PC-9 (cell line): ENCODE results near the gene CAMTA1.

ENCODE experiments used
- EZH2 ChIP-seq: fragments of 200-600 bp; sonication (generic); IDR thresholded peaks from 2 replicates; pipeline ENCODE4 v1.8.0; 2017; ENCODE audit warnings: antibody characterized with exemption, low read depth
- TF ChIP-seq, protein P1 (sequence below): fragments of 200-600 bp; sonication (generic); conservative IDR thresholded peaks from 2 replicates; pipeline ENCODE4 v1.6.1; 2017; ENCODE audit warnings: mixed run types, antibody characterized with exemption, mild to moderate bottlenecking, moderate library complexity

DNA sequence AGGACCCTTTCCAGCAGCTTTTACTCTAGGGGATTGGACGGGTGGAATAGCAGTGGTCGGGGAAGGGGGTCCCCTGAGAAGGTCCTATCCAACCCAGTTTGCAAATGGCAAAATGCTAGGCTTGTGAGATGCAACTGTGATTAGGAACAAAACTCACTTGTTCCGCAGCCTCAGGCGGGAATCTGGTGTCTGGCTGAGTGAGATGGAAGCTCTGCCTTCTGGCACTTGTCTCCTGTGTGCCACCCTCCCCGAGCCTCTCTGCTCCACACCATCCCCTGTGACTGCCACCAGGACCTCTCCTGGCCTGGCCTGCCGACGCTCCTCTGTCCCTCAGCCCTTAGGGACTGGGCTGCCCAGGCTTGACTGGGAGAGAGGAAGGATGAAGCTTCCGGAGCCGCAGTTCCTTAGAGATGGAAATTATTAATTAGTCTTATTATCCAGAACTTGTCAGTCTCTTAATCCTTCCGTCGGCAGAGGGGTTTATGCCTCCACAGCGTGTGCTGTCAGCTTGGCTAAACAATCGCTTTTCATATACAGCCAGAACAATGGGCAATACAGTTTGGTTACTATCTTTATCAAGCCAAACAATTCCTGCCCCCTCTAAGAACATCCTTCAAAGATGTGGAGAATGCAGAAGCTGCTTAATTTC, 693.0 kb downstream of the CAMTA1 start:
- TF ChIP-seq EZH2: no peak
- TF ChIP-seq, protein P1, sequence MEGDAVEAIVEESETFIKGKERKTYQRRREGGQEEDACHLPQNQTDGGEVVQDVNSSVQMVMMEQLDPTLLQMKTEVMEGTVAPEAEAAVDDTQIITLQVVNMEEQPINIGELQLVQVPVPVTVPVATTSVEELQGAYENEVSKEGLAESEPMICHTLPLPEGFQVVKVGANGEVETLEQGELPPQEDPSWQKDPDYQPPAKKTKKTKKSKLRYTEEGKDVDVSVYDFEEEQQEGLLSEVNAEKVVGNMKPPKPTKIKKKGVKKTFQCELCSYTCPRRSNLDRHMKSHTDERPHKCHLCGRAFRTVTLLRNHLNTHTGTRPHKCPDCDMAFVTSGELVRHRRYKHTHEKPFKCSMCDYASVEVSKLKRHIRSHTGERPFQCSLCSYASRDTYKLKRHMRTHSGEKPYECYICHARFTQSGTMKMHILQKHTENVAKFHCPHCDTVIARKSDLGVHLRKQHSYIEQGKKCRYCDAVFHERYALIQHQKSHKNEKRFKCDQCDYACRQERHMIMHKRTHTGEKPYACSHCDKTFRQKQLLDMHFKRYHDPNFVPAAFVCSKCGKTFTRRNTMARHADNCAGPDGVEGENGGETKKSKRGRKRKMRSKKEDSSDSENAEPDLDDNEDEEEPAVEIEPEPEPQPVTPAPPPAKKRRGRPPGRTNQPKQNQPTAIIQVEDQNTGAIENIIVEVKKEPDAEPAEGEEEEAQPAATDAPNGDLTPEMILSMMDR: no peak
